Activated CD4-positive, alpha-beta T cell treated with anti-CD3 and anti-CD28 coated beads, Interleukin-2, amount 50 U/mL, for 4 hours (primary cell): ENCODE data around the gene CEP112.

Source experiments
- DNase-seq, 2 experiments: peaks; one replicate each; pipeline ENCODE4 v3.0.0-alpha.2; 2020

CEP112 gene

GRCh38 chr17:66056148-66056547 lies 135.8 kb downstream of the CEP112 start:
- no peak for DNase-seq

- no peak for DNase-seq
Measured at GRCh38 chr17:66054242-66054641, 137.7 kb downstream of the CEP112 start.

GRCh38 chr17:66044083-66044482 lies 147.8 kb downstream of the CEP112 start:
- DNase-seq = no peak

GRCh38 chr17:66043419-66043818 lies 148.5 kb downstream of the CEP112 start:
- DNase-seq = no peak

- no peak for DNase-seq
Measured at GRCh38 chr17:66040402-66040801, 151.5 kb downstream of the CEP112 start.

- DNase-seq = no peak
Measured at GRCh38 chr17:66038125-66038524, 153.8 kb downstream of the CEP112 start.

- no peak for DNase-seq
Measured at GRCh38 chr17:66037221-66037620, 154.7 kb downstream of the CEP112 start.

- DNase-seq = no peak
Measured at GRCh38 chr17:66032082-66032712, 159.7 kb downstream of the CEP112 start.

- DNase-seq = no peak
Measured at GRCh38 chr17:66025551-66025950, 166.4 kb downstream of the CEP112 start.

GRCh38 chr17:66021757-66022156 lies 170.2 kb downstream of the CEP112 start:
- DNase-seq = no peak

GRCh38 chr17:66018786-66019185 lies 173.1 kb downstream of the CEP112 start:
- no peak for DNase-seq

- no peak for DNase-seq
Measured at GRCh38 chr17:66016231-66016630, 175.7 kb downstream of the CEP112 start.

GRCh38 chr17:66008680-66009079 lies 183.3 kb downstream of the CEP112 start:
- DNase-seq = no peak

GRCh38 chr17:66006654-66007053 lies 185.3 kb downstream of the CEP112 start:
- DNase-seq = no peak

GRCh38 chr17:66002812-66003211 lies 189.1 kb downstream of the CEP112 start:
- DNase-seq = no peak

- no peak for DNase-seq
Measured at GRCh38 chr17:66002063-66002585, 189.8 kb downstream of the CEP112 start.

- no peak for DNase-seq
Measured at GRCh38 chr17:66000216-66000615, 191.7 kb downstream of the CEP112 start.

- DNase-seq = no peak
Measured at GRCh38 chr17:65998675-65999074, 193.3 kb downstream of the CEP112 start.

GRCh38 chr17:65994679-65995078 lies 197.3 kb downstream of the CEP112 start:
- DNase-seq = no peak

- no peak for DNase-seq
Measured at GRCh38 chr17:65994114-65994513, 197.8 kb downstream of the CEP112 start.

- no peak for DNase-seq
Measured at GRCh38 chr17:65990593-65990992, 201.3 kb downstream of the CEP112 start.

- DNase-seq = no peak
Measured at GRCh38 chr17:65988451-65988850, 203.5 kb downstream of the CEP112 start.

GRCh38 chr17:65987988-65988387 lies 203.9 kb downstream of the CEP112 start:
- DNase-seq = no peak

GRCh38 chr17:65985571-65985970 lies 206.4 kb downstream of the CEP112 start:
- DNase-seq = no peak

GRCh38 chr17:65984299-65984698 lies 207.6 kb downstream of the CEP112 start:
- no peak for DNase-seq
